SK-N-SH (cell line): ENCODE results near the gene ITGA2.

Experiments used
- CHD2 ChIP-seq: fragments of 150-350 bp; IDR thresholded peaks from 2 replicates; pipeline ENCODE4 v1.6.1; 2018; ENCODE audit warnings: low read length; ENCODE audit not compliant: partially characterized antibody
- FOXM1 ChIP-seq: IDR thresholded peaks from 2 replicates; pipeline ENCODE4 v1.4.0; 2012; ENCODE audit warnings: low read depth, mild to moderate bottlenecking
- MAX ChIP-seq: IDR thresholded peaks from 2 replicates; pipeline ENCODE4 v1.4.0; 2012; ENCODE audit warnings: low read depth
- NFIC ChIP-seq: IDR thresholded peaks from 2 replicates; pipeline ENCODE4 v1.4.0; 2012; ENCODE audit warnings: borderline replicate concordance
- TEAD4 ChIP-seq: IDR thresholded peaks from 2 replicates; pipeline ENCODE4 v1.4.0; 2012; ENCODE audit warnings: mild to moderate bottlenecking, borderline replicate concordance; ENCODE audit not compliant: insufficient read depth
- YY1 ChIP-seq: IDR thresholded peaks from 2 replicates; pipeline ENCODE4 v1.4.0; 2012; ENCODE audit warnings: low read depth, mild to moderate bottlenecking
- TF ChIP-seq, protein P1 (sequence below): fragments of 200-600 bp; sonication (generic); IDR thresholded peaks from 2 replicates; pipeline ENCODE4 v1.6.1; 2017; ENCODE audit warnings: antibody characterized with exemption, mild to moderate bottlenecking, moderate library complexity
- TF ChIP-seq, protein P2 (sequence below): IDR thresholded peaks from 2 replicates; pipeline ENCODE4 v1.6.1; 2012; ENCODE audit warnings: mild to moderate bottlenecking, low read depth, low read length, moderate library complexity

GRCh38 chr5:53109056-53109442 is 119.9 kb downstream of the ITGA2 start:
- TF ChIP-seq, protein P1, sequence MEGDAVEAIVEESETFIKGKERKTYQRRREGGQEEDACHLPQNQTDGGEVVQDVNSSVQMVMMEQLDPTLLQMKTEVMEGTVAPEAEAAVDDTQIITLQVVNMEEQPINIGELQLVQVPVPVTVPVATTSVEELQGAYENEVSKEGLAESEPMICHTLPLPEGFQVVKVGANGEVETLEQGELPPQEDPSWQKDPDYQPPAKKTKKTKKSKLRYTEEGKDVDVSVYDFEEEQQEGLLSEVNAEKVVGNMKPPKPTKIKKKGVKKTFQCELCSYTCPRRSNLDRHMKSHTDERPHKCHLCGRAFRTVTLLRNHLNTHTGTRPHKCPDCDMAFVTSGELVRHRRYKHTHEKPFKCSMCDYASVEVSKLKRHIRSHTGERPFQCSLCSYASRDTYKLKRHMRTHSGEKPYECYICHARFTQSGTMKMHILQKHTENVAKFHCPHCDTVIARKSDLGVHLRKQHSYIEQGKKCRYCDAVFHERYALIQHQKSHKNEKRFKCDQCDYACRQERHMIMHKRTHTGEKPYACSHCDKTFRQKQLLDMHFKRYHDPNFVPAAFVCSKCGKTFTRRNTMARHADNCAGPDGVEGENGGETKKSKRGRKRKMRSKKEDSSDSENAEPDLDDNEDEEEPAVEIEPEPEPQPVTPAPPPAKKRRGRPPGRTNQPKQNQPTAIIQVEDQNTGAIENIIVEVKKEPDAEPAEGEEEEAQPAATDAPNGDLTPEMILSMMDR: no peak
- TF ChIP-seq TEAD4: no peak
- TF ChIP-seq, protein P2, sequence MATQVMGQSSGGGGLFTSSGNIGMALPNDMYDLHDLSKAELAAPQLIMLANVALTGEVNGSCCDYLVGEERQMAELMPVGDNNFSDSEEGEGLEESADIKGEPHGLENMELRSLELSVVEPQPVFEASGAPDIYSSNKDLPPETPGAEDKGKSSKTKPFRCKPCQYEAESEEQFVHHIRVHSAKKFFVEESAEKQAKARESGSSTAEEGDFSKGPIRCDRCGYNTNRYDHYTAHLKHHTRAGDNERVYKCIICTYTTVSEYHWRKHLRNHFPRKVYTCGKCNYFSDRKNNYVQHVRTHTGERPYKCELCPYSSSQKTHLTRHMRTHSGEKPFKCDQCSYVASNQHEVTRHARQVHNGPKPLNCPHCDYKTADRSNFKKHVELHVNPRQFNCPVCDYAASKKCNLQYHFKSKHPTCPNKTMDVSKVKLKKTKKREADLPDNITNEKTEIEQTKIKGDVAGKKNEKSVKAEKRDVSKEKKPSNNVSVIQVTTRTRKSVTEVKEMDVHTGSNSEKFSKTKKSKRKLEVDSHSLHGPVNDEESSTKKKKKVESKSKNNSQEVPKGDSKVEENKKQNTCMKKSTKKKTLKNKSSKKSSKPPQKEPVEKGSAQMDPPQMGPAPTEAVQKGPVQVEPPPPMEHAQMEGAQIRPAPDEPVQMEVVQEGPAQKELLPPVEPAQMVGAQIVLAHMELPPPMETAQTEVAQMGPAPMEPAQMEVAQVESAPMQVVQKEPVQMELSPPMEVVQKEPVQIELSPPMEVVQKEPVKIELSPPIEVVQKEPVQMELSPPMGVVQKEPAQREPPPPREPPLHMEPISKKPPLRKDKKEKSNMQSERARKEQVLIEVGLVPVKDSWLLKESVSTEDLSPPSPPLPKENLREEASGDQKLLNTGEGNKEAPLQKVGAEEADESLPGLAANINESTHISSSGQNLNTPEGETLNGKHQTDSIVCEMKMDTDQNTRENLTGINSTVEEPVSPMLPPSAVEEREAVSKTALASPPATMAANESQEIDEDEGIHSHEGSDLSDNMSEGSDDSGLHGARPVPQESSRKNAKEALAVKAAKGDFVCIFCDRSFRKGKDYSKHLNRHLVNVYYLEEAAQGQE: no peak
- no peak for TF ChIP-seq CHD2
- TF ChIP-seq NFIC: no peak
- TF ChIP-seq YY1: no peak
- no peak for TF ChIP-seq FOXM1
- TF ChIP-seq MAX: no peak; the same call in 1 of the 2 replicates
